ENCODE data around the gene CDH1. TPM values are rescaled to one million over a fixed set of nuclear protein-coding genes. Genes with fewer than 3 reads are reported as not detected.

CDH1 gene
- total RNA-seq, 1 donor = under 0.01 TPM

DNA sequence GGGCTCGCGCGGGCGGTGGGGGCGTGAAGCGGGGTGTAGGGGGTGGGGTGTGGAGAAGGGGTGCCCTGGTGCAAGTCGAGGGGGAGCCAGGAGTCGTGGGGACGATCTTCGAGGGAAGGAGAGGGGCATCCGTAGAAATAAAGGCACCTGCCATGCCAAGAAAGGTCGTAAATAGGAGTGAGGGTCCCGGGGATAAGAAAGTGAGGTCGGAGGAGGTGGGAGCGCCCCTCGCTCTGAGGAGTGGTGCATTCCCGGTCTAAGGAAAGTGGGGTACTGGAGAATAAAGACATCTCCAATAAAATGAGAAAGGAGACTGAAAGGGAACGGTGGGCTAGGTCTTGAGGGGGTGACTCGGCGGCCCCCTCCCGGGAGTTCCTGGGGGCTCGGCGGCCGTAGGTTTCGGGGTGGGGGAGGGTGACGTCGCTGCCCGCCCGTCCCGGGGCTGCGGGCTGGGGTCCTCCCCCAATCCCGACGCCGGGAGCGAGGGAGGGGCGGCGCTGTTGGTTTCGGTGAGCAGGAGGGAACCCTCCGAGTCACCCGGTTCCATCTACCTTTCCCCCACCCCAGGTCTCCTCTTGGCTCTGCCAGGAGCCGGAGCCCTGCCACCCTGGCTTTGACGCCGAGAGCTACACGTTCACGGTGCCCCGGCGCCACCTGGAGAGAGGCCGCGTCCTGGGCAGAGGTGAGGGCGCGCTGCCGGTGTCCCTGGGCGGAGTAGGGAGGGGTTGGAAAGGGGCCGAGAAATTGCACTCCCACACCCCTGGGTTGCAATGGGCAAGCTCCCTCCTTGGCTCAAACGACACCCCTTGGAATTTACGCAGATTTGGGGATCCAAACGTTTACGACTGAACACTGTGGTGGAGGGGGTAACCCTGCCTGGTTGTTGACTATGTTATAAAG, 888 bp downstream of the CDH1 start:
- H3K4me3 ChIP-seq (ENCODE audit: low read depth, low read length) = no peak overlapping the region
- TF ChIP-seq CTCF (IDR thresholded peaks at IDR 0.05; ENCODE audit: insufficient read depth, low read depth, low read length) = no peak
- DNase-seq (ENCODE audit: low read depth) = no peak

DNA sequence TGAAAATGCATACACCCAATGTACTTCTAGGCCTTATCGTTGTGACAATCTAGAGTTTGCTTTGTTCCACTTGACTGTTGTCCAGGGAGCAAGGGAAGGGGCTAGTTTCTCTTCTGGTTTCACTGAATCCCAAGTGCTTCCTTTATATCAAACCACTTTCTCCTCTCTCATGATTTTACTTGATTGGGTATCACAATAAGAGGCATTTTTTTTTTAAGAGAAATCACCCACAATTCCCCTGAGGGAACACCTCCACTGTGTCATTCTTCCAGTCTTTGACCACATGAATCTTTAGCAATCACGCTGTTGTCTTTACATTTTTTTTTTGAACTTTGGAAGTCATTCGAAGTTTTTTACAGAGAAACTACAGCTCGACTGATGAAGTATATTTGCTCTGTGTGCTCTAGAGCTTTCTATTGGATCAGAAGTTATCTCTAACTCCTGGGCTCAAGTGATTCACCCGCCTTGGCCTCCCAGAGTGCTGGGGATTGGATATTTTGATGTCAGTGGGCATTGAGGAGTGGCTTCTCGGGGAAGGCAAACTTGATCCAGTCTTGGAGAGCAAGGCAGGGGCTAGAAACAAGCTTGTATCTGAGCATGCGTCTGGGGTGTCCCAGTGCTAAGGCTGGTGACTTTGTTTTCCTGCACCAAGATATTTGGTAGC, 3.0 kb downstream of the CDH1 start:
- no peak for TF ChIP-seq CTCF (IDR thresholded peaks at IDR 0.05; ENCODE audit: insufficient read depth, low read depth, low read length)
- H3K4me3 ChIP-seq (ENCODE audit: low read depth, low read length) = no peak overlapping the region
- no peak for DNase-seq (ENCODE audit: low read depth)

DNA sequence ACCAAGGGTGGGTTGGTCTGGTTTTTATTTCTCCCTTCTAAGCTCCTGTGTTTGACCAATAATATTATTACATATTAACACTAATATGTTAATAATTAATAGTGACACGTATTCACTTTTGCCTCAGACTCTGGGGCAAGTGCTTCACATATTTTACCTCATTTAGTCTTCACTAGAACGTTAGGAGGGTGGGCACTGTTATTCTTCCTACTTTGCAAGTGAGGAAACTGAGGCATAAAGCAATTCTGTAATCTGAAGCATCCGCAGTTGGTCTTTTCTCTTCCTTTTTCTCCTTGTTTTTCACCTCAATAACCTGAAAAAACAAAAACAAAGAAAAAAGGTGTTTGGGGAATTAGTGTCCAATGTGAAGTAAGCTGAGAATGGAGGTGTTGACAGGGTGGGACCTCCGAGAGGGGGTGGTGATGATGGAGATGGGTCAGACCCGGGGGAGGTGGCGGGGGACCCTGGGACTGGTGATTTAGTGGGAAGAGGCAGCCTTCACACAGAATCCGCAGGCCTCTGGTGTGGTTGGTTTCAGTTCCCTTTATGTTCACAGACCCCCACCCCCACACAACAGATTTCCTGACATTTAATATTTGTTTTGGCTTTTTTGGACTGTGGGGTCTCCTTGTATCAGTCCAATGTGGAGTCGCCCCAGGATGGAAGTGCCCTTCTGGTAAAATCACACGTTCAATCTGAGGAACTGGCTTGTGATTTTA, 3.7 kb downstream of the CDH1 start:
- no peak for DNase-seq (ENCODE audit: low read depth)
- no peak overlapping the region for H3K4me3 ChIP-seq (ENCODE audit: low read depth, low read length)
- no peak for TF ChIP-seq CTCF (IDR thresholded peaks at IDR 0.05; ENCODE audit: insufficient read depth, low read depth, low read length)

DNA sequence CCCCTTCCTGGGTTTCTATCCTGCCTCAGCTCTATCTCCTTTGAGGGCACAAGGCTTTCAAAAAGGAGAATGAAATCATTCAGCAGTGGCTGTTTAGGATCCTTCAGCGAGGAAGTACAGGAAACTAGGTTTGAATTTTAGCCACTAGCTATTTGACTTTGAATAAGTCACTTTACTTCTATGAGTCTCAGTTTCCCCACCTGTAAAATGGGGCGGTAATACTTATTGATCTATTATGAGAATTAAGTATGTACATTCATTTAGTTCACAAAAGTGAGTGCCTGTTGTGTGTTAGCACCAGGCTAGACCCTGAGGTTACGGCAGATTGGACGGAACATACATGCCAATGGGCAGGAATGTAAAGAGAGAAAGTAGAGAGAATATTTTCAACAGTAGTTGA, 6.6 kb downstream of the CDH1 start:
- no peak for TF ChIP-seq CTCF (IDR thresholded peaks at IDR 0.05; ENCODE audit: insufficient read depth, low read depth, low read length)
- no peak overlapping the region for H3K4me3 ChIP-seq (ENCODE audit: low read depth, low read length)
- DNase-seq (ENCODE audit: low read depth) = no peak

GRCh38 chr16:68744744-68745280, 7.7 kb downstream of the CDH1 start:
- DNase-seq (ENCODE audit: low read depth) = no peak
- H3K4me3 ChIP-seq (ENCODE audit: low read depth, low read length) = no peak overlapping the region
- TF ChIP-seq CTCF (IDR thresholded peaks at IDR 0.05; ENCODE audit: insufficient read depth, low read depth, low read length) = no peak

GRCh38 chr16:68746951-68747350, 9.9 kb downstream of the CDH1 start:
- DNase-seq (ENCODE audit: low read depth) = no peak
- H3K4me3 ChIP-seq (ENCODE audit: low read depth, low read length) = no peak overlapping the region
- no peak for TF ChIP-seq CTCF (IDR thresholded peaks at IDR 0.05; ENCODE audit: insufficient read depth, low read depth, low read length)

Measured in fibroblast of villous mesenchyme (primary cell).